ENCODE results near the gene MPPED1. TPM values are rescaled to one million over a fixed set of nuclear protein-coding genes. Genes with fewer than 3 reads are reported as not detected.

The MPPED1 gene
- total RNA-seq, 1 experiment from 2014 or later: 0.35 TPM

DNA sequence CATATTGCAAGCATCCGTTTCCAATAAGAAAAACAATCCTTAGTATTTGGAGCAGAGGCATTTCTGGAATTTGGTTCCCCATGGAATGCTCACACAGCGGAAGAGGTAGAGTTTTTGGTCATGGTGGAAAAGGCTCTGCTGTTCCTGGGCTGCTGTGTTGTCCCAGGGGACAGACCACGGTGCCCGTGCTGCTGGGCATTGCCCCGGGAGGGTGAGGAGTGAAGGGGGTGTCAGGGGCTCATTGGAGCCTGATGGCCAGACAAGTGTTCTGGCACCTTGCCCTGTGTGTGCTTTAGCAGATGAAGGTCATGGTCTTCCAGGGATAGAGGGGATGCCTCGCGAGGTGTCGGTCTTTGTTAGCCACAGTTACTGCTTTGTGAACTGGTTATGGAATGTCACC, 61.2 kb downstream of the MPPED1 start:
- no peaks in the 10 kb centered on the region; the same call in 1 of the 2 replicates for H3K27me3 Mint-ChIP-seq (ENCODE audit: low read depth)
- DNase-seq (ENCODE audit: low spot score): no peak
- ChIA-PET POLR2A (no interaction called here), CTCF (no interaction called here)
- H3K27ac Mint-ChIP-seq: no peak overlapping the region
- no peak for TF ChIP-seq ZNF138 (CRISPR knock-in tag; conservative IDR thresholded peaks at IDR 0.05)
- no peak for TF ChIP-seq TEAD4 (CRISPR knock-in tag; IDR thresholded peaks at IDR 0.05)
- TF ChIP-seq GABPB1 (CRISPR knock-in tag; IDR thresholded peaks at IDR 0.05): no peak
- TF ChIP-seq, protein P1, sequence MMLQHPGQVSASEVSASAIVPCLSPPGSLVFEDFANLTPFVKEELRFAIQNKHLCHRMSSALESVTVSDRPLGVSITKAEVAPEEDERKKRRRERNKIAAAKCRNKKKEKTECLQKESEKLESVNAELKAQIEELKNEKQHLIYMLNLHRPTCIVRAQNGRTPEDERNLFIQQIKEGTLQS (CRISPR knock-in tag; conservative IDR thresholded peaks at IDR 0.05): no peak
- TF ChIP-seq ZNF317 (CRISPR knock-in tag; IDR thresholded peaks at IDR 0.05; ENCODE audit: borderline replicate concordance, low read depth): no peak
- no peak for TF ChIP-seq MXD4 (CRISPR knock-in tag; IDR thresholded peaks at IDR 0.05; ENCODE audit: borderline replicate concordance)
- TF ChIP-seq, protein P2, sequence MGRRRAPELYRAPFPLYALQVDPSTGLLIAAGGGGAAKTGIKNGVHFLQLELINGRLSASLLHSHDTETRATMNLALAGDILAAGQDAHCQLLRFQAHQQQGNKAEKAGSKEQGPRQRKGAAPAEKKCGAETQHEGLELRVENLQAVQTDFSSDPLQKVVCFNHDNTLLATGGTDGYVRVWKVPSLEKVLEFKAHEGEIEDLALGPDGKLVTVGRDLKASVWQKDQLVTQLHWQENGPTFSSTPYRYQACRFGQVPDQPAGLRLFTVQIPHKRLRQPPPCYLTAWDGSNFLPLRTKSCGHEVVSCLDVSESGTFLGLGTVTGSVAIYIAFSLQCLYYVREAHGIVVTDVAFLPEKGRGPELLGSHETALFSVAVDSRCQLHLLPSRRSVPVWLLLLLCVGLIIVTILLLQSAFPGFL (CRISPR knock-in tag; IDR thresholded peaks at IDR 0.05; ENCODE audit: borderline replicate concordance): no peak
- TF ChIP-seq NR2C2 (CRISPR knock-in tag; IDR thresholded peaks at IDR 0.05): no peak
- no peak for TF ChIP-seq FOXP1 (CRISPR knock-in tag; IDR thresholded peaks at IDR 0.05; ENCODE audit: borderline replicate concordance)
- no peak for TF ChIP-seq HMGA2 (CRISPR knock-in tag; IDR thresholded peaks at IDR 0.05)
- TF ChIP-seq, protein P3, sequence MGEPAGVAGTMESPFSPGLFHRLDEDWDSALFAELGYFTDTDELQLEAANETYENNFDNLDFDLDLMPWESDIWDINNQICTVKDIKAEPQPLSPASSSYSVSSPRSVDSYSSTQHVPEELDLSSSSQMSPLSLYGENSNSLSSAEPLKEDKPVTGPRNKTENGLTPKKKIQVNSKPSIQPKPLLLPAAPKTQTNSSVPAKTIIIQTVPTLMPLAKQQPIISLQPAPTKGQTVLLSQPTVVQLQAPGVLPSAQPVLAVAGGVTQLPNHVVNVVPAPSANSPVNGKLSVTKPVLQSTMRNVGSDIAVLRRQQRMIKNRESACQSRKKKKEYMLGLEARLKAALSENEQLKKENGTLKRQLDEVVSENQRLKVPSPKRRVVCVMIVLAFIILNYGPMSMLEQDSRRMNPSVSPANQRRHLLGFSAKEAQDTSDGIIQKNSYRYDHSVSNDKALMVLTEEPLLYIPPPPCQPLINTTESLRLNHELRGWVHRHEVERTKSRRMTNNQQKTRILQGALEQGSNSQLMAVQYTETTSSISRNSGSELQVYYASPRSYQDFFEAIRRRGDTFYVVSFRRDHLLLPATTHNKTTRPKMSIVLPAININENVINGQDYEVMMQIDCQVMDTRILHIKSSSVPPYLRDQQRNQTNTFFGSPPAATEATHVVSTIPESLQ (CRISPR knock-in tag; IDR thresholded peaks at IDR 0.05): no peak
- ATAC-seq: no peak
- H3K4me1 Mint-ChIP-seq: no peaks in the 10 kb centered on the region
- H3K36me3 Mint-ChIP-seq: no peaks in the 10 kb centered on the region
- no peaks in the 10 kb centered on the region for H3K9me3 Mint-ChIP-seq
- no peak overlapping the region for H3K4me3 Mint-ChIP-seq

DNA sequence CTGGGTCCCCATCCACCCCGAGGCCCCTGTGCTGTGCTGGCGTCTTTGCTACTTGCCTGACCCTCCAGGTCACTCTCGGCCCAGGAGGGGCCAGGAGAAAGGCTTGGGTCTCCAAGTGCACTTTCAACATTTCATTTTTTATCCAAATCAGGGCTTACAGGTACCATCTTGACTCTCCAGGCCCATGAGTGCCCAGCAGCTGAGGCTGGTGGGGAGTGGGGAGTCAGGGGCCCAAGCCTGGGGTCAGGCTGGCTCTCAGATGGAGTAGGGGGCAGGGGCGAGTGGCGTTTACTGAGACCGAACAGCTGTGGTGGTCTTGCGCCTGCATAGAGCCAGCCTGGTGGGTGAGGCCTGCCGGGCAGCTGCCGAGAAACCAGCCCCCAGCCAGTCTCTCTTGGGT, 61.6 kb downstream of the MPPED1 start:
- no peak overlapping the region for H3K27ac Mint-ChIP-seq
- H3K4me3 Mint-ChIP-seq: no peak overlapping the region
- ATAC-seq: no peak
- no peaks in the 10 kb centered on the region for H3K36me3 Mint-ChIP-seq
- no peaks in the 10 kb centered on the region for H3K9me3 Mint-ChIP-seq
- H3K27me3 Mint-ChIP-seq (ENCODE audit: low read depth): no peaks in the 10 kb centered on the region; the same call in 1 of the 2 replicates
- ChIA-PET POLR2A (no interaction called here), CTCF (interaction anchor here (1.3 kb wide), 1 partner anchor 323 kb away, joined by 3 read pairs; no protein-coding TSS in a partner anchor)
- DNase-seq (ENCODE audit: low spot score): no peak
- H3K4me1 Mint-ChIP-seq: no peaks in the 10 kb centered on the region
- TF ChIP-seq, protein P4, sequence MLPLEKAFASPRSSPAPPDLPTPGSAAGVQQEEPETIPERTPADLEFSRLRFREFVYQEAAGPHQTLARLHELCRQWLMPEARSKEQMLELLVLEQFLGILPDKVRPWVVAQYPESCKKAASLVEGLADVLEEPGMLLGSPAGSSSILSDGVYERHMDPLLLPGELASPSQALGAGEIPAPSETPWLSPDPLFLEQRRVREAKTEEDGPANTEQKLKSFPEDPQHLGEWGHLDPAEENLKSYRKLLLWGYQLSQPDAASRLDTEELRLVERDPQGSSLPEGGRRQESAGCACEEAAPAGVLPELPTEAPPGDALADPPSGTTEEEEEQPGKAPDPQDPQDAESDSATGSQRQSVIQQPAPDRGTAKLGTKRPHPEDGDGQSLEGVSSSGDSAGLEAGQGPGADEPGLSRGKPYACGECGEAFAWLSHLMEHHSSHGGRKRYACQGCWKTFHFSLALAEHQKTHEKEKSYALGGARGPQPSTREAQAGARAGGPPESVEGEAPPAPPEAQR (CRISPR knock-in tag; IDR thresholded peaks at IDR 0.05): no peak
- TF ChIP-seq MYBL2 (CRISPR knock-in tag; IDR thresholded peaks at IDR 0.05) (no peak), TEAD4 (CRISPR knock-in tag; IDR thresholded peaks at IDR 0.05) (no peak), ZNF416 (CRISPR knock-in tag; IDR thresholded peaks at IDR 0.05) (no peak), GTF2I (CRISPR knock-in tag; conservative IDR thresholded peaks at IDR 0.05) (no peak), NFATC4 (CRISPR knock-in tag; IDR thresholded peaks at IDR 0.05) (no peak)
- TF ChIP-seq, protein P5, sequence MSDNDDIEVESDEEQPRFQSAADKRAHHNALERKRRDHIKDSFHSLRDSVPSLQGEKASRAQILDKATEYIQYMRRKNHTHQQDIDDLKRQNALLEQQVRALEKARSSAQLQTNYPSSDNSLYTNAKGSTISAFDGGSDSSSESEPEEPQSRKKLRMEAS (CRISPR knock-in tag; IDR thresholded peaks at IDR 0.05): no peak
- TF ChIP-seq, protein P6, sequence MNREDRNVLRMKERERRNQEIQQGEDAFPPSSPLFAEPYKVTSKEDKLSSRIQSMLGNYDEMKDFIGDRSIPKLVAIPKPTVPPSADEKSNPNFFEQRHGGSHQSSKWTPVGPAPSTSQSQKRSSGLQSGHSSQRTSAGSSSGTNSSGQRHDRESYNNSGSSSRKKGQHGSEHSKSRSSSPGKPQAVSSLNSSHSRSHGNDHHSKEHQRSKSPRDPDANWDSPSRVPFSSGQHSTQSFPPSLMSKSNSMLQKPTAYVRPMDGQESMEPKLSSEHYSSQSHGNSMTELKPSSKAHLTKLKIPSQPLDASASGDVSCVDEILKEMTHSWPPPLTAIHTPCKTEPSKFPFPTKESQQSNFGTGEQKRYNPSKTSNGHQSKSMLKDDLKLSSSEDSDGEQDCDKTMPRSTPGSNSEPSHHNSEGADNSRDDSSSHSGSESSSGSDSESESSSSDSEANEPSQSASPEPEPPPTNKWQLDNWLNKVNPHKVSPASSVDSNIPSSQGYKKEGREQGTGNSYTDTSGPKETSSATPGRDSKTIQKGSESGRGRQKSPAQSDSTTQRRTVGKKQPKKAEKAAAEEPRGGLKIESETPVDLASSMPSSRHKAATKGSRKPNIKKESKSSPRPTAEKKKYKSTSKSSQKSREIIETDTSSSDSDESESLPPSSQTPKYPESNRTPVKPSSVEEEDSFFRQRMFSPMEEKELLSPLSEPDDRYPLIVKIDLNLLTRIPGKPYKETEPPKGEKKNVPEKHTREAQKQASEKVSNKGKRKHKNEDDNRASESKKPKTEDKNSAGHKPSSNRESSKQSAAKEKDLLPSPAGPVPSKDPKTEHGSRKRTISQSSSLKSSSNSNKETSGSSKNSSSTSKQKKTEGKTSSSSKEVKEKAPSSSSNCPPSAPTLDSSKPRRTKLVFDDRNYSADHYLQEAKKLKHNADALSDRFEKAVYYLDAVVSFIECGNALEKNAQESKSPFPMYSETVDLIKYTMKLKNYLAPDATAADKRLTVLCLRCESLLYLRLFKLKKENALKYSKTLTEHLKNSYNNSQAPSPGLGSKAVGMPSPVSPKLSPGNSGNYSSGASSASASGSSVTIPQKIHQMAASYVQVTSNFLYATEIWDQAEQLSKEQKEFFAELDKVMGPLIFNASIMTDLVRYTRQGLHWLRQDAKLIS (CRISPR knock-in tag; IDR thresholded peaks at IDR 0.05; ENCODE audit: borderline replicate concordance): no peak
- TF ChIP-seq, protein P7, sequence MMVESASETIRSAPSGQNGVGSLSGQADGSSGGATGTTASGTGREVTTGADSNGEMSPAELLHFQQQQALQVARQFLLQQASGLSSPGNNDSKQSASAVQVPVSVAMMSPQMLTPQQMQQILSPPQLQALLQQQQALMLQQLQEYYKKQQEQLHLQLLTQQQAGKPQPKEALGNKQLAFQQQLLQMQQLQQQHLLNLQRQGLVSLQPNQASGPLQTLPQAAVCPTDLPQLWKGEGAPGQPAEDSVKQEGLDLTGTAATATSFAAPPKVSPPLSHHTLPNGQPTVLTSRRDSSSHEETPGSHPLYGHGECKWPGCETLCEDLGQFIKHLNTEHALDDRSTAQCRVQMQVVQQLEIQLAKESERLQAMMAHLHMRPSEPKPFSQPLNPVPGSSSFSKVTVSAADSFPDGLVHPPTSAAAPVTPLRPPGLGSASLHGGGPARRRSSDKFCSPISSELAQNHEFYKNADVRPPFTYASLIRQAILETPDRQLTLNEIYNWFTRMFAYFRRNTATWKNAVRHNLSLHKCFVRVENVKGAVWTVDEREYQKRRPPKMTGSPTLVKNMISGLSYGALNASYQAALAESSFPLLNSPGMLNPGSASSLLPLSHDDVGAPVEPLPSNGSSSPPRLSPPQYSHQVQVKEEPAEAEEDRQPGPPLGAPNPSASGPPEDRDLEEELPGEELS (CRISPR knock-in tag; IDR thresholded peaks at IDR 0.05): no peak
- TF ChIP-seq, protein P8, sequence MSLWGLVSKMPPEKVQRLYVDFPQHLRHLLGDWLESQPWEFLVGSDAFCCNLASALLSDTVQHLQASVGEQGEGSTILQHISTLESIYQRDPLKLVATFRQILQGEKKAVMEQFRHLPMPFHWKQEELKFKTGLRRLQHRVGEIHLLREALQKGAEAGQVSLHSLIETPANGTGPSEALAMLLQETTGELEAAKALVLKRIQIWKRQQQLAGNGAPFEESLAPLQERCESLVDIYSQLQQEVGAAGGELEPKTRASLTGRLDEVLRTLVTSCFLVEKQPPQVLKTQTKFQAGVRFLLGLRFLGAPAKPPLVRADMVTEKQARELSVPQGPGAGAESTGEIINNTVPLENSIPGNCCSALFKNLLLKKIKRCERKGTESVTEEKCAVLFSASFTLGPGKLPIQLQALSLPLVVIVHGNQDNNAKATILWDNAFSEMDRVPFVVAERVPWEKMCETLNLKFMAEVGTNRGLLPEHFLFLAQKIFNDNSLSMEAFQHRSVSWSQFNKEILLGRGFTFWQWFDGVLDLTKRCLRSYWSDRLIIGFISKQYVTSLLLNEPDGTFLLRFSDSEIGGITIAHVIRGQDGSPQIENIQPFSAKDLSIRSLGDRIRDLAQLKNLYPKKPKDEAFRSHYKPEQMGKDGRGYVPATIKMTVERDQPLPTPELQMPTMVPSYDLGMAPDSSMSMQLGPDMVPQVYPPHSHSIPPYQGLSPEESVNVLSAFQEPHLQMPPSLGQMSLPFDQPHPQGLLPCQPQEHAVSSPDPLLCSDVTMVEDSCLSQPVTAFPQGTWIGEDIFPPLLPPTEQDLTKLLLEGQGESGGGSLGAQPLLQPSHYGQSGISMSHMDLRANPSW (CRISPR knock-in tag; conservative IDR thresholded peaks at IDR 0.05; ENCODE audit: low read depth): no peak

Data from WTC11 (cell line).